ENCODE data around the gene MSX2.

Gene MSX2

DNA sequence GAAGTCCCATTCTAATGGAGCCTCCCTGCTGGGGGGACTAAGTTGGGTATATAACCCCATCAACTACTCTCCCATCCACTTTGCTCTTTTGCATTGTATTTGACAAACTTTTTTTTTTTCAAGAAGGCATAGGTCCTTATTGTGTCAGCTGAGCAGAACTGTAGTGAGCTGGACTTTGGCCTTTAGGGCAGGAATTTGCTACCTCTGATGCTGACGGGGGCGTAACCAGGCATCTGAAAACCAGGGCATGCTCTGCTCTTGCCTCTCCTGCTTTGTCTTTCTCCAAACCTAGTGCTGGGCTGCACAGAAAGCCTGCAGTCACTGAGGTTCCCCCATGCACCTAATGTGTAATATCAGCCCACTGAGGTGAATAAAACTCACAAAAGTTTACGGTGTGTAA, 49.0 kb downstream of the MSX2 start:
- DNase-seq (ENCODE audit: low read depth in 2 of 2), result no peak

DNA sequence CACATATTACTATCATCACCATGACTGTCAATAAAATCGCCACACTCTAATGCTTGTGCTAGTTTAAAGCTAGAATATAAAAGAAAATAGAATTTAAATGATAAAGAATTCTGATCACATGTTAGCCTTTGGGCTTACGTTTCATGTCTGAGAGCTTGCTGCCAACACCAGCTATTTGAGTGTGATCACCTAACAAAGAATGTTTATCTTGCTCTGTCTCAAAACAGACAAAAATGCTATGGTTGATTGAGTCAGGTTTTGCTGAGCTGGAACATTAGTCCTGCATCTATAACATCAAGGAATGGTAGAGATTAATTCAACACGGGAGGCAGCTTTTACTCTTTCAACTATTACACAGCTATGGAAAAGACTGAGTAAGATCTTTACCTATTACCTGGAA, 50.7 kb downstream of the MSX2 start:
- DNase-seq (ENCODE audit: low read depth in 2 of 2), result no peak

DNA sequence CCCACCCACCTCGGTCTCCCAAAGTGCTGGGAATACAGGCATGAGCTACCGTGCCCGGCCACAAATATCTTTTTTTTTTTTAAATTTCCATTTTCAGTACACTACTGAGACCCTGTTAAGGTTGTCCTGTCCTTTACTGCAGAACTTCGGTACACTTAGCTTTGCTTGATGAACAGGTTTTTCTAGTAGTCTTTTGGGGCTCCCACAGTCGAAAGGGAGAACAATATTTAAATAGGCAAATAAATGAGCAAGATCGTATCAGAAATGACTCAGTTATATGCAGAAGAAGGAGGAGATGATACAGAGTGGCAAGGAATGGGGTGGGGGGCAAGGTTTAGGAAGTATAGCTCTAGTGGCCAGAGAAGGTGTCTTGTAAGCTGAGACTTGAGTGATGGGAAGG, 52.7 kb downstream of the MSX2 start:
- no peak for DNase-seq (ENCODE audit: low read depth in 2 of 2)

DNA sequence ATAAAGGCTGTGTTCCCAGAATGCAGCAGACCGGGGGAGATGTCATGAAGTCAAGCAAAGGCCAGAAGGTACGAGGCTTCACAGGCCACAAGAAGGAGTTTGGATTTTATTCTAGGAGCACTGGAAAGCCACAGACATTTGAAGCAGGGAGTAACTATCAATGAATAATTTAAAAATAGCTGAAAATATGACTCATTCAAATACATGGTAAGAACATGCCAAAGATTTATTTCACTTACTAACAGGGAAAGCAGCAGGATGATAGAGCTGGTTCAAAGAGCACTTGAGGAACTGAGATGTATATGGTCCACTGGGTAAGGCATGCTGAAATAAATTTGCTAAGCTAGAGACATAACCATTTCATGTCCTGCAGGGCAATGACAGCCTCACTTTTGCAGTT, 53.2 kb downstream of the MSX2 start:
- no peak for DNase-seq (ENCODE audit: low read depth in 2 of 2)

Data from fibroblast of skin of left quadriceps (primary cell).